NOMO-1 (cell line): ENCODE results near the gene GLIS1.

Experiments
- DNase-seq, 2 experiments: peaks; one replicate each; lab custom pipeline; 2025; ENCODE audit not compliant: unreplicated experiment in 2 of 2; lab: John Stamatoyannopoulos, UW

Gene GLIS1

GRCh38 chr1:53541263-53541625, 197.7 kb downstream of the GLIS1 start:
- DNase-seq: no peak

DNA sequence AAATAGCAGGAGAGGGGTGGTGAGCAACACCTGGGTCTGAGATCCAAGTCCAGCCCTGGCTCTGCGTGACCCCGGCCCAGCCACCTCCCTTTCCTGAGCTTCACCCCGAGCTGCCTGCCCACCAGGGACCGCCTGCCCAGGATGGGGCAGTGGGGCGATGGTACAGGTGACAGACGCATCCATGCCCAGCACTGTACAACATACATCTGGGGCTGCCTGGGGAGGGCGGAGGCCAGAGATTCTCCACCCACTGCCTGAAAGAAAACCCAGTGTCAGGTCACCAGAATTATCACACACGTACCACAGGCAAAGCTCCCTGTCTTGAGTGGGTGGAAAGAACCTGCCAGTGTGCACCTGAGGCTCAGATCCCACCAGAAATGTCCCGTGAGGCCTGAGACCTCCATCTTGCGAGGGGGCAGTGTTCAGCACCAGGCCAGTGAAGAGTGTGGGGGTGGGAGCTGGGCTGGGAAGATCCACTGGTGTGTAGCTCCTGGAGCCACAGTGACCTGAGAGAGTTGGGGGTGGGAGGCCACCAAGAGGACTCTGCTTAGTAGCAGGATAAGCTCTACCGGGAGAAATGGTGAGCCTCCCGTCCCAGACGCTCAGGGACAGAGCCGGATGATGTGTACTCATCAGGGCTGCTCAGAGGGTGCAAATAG, 198.2 kb downstream of the GLIS1 start:
- no peak for DNase-seq

DNA sequence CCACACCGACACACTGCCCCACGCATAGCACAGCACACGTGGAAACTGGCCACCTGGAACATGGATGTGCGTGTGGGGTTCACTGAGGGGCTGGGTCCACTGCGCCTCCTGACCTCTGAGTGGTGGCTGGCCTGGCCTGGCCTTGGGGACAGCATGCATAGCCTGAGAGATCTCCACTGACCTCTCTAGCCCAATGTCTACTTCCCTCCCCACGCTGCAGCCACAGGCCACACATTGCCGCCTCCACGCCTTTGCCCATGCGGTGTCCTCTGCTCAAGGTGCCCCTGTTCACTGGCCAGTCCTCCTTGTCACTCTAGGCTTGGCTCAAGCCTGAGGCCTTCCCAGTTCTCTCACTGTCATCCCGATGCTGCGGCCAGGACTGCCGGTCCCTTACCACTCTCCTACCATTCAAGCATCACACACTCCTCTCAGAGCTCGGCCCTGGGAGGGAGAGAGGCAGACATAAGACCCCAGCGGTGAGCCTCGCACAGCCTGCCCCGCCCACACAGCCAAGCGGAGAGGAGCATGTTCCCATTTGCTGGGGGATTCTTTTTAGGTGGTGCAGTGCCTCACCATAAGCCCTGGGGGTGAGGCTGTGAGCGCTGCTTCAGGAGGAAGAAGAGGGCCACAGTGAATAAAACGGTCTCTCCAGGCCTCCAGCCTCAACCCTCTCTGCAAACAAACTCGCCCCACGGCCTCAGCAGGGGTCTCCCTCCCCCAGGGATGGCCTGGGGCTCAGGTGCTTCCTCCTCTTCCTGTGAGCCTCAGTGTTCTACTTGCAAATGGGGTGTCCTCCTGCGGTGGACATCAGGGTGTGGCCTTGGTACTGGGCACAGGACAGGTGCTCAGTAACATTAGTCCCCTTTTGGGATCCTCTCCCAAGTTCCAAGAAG, 199.0 kb downstream of the GLIS1 start:
- no peak for DNase-seq

DNA sequence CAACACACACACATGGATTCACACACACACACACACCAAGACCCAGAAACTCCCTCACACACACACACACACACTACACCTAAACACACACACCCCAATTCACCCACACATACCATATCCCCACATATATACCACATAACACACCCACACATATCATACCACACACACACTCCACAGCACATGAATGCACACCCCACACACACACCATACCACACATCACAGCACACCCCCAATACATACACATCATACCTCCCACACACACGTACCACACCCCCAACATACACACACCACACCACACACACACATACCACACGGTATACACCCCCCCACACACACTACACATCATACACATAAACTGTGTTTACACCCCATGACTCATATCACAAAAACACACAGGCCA, 199.7 kb downstream of the GLIS1 start:
- DNase-seq: no peak

- no peak for DNase-seq
Observed at GRCh38 chr1:53536606-53537005, 202.4 kb downstream of the GLIS1 start.

GRCh38 chr1:53535846-53536245, 203.1 kb downstream of the GLIS1 start:
- DNase-seq: no peak

DNA sequence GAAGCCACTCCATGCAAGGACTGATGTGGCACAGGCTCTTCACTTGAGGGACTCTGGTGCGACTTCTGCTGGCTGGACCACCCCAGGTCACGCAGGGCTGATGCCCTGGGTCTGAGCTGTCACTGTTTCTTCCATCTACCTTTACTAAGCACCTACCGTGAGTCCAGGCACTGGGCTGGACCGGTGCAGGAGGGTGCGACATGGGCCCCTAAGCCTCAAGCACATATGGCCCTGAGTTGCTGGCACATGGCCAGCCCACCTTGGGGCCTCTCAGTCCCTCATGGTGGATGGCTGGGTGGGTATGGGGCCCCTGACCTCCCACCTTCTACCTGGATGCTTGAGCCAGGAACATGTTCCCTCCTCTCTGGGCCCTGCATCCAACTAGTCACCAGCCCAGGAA, 203.7 kb downstream of the GLIS1 start:
- no peak for DNase-seq

DNA sequence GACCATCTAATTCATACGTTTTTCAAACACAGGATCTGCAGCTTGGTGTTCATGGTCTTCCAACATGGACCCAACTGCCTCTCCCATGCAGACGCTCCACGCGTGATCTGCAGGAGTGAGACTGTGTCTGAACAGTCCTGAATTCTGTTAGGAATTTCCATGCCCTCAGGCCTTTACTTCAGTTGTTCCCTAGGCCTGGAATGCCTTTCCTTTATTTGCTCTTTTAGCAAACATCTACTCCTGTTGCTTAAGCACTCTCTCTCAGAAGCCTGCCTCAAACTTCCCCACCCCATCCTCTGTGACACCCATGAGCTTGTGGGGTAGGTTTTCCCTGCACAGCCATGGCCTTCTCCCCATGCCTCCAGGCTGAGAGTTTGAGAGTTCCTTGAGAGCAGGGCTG, 206.1 kb downstream of the GLIS1 start:
- no peak for DNase-seq

GRCh38 chr1:53532377-53532776, 206.6 kb downstream of the GLIS1 start:
- DNase-seq: no peak

DNA sequence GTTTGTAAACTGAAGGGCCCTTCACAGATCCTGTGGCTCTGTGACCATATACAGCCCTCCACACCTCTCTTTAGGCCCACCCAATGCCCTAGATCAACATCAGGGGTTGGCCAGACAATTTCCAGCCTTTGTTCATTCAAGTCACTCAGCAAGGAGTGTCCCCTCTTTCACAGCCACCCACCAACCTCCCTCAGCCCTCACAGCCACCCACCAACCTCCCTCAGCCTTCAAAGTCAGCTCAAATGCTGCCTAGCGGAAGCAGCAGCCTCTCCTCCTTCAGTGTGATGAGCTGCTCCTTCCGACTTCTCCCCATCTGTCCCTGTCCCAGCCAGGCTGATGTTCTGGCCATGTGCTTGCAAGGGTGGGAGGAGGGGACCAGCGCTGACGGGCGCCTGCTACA, 208.4 kb downstream of the GLIS1 start:
- DNase-seq: no peak

- DNase-seq: no peak
Observed at GRCh38 chr1:53529555-53529954, 209.4 kb downstream of the GLIS1 start.

DNA sequence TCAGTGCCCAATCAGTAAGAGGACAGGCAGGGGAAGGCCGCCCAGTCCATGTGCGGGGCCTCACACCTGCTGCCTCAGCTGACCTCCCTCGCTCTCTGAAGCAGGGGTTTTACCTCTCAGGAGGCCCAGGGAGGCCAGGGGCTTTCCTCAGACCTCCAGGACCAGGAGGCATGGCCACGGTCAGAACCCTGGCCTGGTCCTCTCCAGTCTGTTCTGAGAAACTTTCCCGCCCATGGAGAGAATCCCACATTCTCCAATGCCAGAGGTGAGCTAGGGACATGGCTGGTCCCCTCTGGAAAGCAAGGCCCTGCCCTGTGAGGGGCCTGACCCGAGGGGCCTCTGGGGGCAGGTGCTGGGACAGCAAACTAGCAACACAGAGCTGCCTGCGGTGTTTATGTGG, 211.6 kb downstream of the GLIS1 start:
- DNase-seq: no peak

DNA sequence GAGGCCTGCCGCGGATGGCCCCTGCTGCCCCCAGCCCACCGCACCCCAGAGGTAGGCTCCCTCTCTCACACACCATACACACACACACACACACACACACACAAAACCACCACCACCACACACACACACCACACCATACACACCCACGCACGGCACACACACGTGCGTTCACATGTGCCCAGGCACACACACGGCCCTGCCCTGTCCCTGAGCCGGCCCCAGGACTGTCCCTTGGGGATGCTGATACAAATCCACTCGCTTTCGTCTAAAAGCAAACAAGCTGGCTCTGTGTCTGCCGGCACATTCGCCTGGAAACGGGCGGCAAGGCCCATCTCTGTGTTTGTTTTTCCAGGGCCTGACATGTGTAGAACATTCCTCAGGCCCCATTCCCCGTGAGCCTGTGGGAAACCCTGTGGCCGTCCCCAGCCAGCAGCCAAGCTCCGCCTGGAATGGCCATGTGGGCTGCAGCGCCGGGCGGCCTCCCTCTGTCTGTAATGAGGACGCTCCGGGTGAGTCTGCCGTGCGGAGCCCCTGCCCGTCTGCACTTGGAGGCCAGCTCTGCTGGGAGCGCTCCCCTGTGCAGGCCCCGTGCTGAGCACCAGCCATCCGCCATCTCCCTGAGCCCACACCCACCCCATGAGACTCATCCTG, 212.4 kb downstream of the GLIS1 start:
- DNase-seq: no peak

DNA sequence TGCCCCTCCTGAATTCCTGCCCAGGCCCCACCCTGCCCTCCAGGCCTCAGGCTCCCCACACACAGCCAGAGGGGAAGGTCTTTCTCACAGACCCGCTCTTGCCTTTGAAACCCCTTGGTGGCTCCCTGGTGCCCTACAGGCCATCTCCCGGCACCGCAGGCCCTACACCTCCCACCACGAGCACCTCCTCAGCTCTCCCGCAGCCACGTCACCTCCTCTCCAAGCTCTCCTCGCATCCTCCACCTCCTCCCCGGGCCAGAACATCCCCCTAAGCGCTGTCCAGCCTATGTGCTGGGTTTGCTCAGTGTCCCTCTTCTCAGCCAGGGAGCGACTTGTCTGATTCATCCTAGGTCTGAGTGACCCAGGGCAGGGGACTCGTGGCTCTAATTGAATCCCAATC, 213.4 kb downstream of the GLIS1 start:
- no peak for DNase-seq

GRCh38 chr1:53524428-53525375, 214.3 kb downstream of the GLIS1 start:
- no peak for DNase-seq

DNA sequence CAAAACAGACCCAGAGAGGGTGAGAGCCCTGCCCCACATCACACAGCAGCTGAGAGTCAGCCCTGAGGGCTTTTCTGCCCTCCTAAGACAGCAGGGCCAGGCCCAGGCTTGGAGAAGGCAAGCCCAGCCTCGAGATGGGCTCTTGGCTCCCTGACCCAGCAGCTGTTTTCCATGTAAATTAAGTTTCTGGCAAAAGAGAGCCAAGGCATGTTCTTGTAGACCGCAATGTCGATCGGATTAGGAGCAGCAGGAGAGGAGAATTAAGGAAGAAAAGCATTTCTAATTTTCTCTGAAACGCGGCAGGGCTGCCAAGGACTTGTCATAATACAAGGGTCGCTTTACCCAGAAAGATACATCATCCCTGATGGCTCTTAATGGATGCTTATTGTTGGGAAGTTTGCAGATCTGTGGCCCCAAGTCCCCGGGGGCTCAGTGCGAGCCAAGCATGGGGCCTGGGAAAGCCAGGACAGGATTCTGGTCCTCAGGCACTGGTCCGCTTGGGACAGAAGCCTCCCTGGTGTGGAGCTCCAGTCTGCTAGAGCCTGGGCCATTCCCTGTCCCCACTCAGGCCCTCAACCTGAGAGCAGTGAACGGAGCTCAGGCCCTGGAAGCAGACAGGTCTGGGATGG, 216.9 kb downstream of the GLIS1 start:
- DNase-seq: no peak

DNA sequence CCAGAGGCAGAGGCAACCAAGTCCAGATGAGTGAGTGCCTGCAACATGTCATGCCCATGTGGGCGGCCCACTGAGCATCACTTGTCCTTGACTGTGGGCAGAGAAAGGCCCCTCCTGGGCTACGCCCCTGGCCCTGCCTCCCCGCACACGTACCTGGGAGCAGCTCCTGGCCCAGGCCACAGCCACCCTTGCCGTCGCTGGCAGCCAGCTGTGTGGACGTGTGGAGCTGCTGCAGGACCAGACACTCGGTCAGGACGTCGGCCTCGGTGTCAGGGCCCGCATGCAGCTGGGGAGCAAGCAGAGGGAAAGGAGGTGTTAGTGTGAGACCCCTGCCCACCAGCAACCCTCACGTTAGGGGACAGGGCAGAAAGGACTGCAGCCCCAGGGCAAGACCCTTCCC, 218.5 kb downstream of the GLIS1 start:
- DNase-seq: no peak

GRCh38 chr1:53519421-53519820, 219.5 kb downstream of the GLIS1 start:
- DNase-seq: no peak

- DNase-seq: no peak
Observed at GRCh38 chr1:53518775-53519174, 220.2 kb downstream of the GLIS1 start.

- no peak for DNase-seq
Observed at GRCh38 chr1:53517821-53518352, 221.1 kb downstream of the GLIS1 start.
